ENCODE results near the gene OR4K14. TPM values are rescaled to one million over a fixed set of nuclear protein-coding genes. Genes with fewer than 3 reads are reported as not detected.

OR4K14 gene
- total RNA-seq, 1 experiment from 2014 or later = not detected

DNA sequence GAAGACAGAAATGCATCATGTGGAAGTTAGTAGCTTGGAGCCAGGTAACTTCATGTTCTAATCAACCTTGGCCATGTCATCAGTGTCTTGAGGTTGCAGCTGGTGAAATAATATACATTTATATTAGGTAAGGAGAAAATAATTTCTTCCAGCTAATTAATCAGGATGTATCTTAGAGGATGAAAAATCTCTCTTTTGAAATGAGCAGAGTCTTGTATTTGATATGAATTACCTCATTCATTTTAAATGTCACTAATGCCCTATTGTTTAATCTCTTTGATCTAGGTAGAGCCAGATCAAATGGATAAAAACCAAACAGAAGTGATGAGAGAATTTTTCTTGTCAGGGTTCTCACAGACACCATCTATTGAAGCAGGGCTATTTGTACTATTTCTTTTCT lies 17.2 kb downstream of the OR4K14 start, which contains the start of gene OR4Q2:
Gene OR4Q2 (plus strand): TSS at position 301 of the 400 bp plus-strand sequence.
- no peak within 1 kb of the TSS for H3K4me3 ChIP-seq (ENCODE audit: low read length)
- intact Hi-C loops (cut with micrococcal nuclease) = no loop called here
- no peaks in the 10 kb centered on the region for H3K9me2 ChIP-seq (replicated peaks; ENCODE audit: low read length)
- ATAC-seq = no peak
- no peak for DNase-seq
- no peak within 1 kb of the TSS for H3K9ac ChIP-seq (ENCODE audit: low read length)
- TF ChIP-seq EZH2phosphoT487 (IDR thresholded peaks at IDR 0.05; ENCODE audit: borderline replicate concordance, low read length) = no peak
- TF ChIP-seq, protein P1, sequence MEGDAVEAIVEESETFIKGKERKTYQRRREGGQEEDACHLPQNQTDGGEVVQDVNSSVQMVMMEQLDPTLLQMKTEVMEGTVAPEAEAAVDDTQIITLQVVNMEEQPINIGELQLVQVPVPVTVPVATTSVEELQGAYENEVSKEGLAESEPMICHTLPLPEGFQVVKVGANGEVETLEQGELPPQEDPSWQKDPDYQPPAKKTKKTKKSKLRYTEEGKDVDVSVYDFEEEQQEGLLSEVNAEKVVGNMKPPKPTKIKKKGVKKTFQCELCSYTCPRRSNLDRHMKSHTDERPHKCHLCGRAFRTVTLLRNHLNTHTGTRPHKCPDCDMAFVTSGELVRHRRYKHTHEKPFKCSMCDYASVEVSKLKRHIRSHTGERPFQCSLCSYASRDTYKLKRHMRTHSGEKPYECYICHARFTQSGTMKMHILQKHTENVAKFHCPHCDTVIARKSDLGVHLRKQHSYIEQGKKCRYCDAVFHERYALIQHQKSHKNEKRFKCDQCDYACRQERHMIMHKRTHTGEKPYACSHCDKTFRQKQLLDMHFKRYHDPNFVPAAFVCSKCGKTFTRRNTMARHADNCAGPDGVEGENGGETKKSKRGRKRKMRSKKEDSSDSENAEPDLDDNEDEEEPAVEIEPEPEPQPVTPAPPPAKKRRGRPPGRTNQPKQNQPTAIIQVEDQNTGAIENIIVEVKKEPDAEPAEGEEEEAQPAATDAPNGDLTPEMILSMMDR (conservative IDR thresholded peaks at IDR 0.05; ENCODE audit: low read depth, low read length) = no peak
- no peak for TF ChIP-seq EZH2 (IDR thresholded peaks at IDR 0.05; ENCODE audit: low read length, unreplicated experiment)
- no TSS peak for BruUV-seq (replicated peaks)
- H3K4me2 ChIP-seq (ENCODE audit: low read length) = no peak within 1 kb of the TSS
- H3K27me3 ChIP-seq (ENCODE audit: low read length) = no peaks in the 10 kb centered on the region
- no peaks in the 10 kb centered on the region for H4K20me1 ChIP-seq (ENCODE audit: low read length)
- no peaks in the 10 kb centered on the region for H3K79me2 ChIP-seq (ENCODE audit: low read length)
- H2AFZ ChIP-seq (ENCODE audit: low read length) = no peak within 1 kb of the TSS
- no peaks in the 10 kb centered on the region for H3K9me3 ChIP-seq (ENCODE audit: low read length)
- no peaks in the 10 kb centered on the region for H3K4me1 ChIP-seq (ENCODE audit: insufficient read depth, low read length)
- H3K27ac ChIP-seq (ENCODE audit: low read length) = no peak within 1 kb of the TSS
- POLR2A ChIA-PET (ENCODE audit: unreplicated experiment) = no interaction called here
- CTCF ChIA-PET = no interaction called here
- no peaks in the 10 kb centered on the region for H3F3A ChIP-seq (ENCODE audit: low read length, unreplicated experiment)
- no peaks in the 10 kb centered on the region for H3K36me3 ChIP-seq (ENCODE audit: low read depth, low read length)

DNA sequence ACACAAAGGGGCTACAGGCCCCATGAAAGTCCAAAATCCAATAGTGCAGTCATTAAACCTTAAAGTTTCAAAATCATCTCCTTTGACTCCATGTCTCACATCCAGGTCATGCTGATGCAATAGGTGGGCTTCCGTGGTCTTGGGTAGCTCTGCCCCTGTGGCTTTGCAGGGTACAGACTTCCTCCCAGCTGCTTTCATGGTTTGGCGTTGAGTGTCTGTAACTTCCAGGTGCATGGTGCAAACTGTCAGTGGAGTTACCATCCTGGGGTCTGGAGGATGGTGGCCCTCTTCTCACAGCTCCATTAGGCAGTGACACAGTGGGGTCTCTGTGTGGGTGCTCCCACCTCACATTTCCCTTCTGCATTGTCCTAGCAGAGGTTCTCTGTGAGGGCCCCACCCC lies 25.7 kb downstream of the OR4K14 start:
- Histone ChIP-seq H3K36me3 (ENCODE audit: low read depth, low read length) (no peaks in the 10 kb centered on the region), H2AFZ (ENCODE audit: low read length) (no peak overlapping the region), H3K9ac (ENCODE audit: low read length) (no peak overlapping the region), H3K9me3 (ENCODE audit: low read length) (no peaks in the 10 kb centered on the region), H3K27me3 (ENCODE audit: low read length) (no peaks in the 10 kb centered on the region), H3K4me2 (ENCODE audit: low read length) (no peak overlapping the region), H3K9me2 (replicated peaks; ENCODE audit: low read length) (no peaks in the 10 kb centered on the region), H3F3A (ENCODE audit: low read length, unreplicated experiment) (no peaks in the 10 kb centered on the region), H3K4me3 (ENCODE audit: low read length) (no peak overlapping the region), H4K20me1 (ENCODE audit: low read length) (no peaks in the 10 kb centered on the region), H3K27ac (ENCODE audit: low read length) (no peak overlapping the region), H3K4me1 (ENCODE audit: insufficient read depth, low read length) (no peaks in the 10 kb centered on the region), H3K79me2 (ENCODE audit: low read length) (no peaks in the 10 kb centered on the region)
- CTCF ChIA-PET = no interaction called here
- intact Hi-C loops (cut with micrococcal nuclease) = no loop called here
- POLR2A ChIA-PET (ENCODE audit: unreplicated experiment) = no interaction called here
- ATAC-seq (no peak), DNase-seq (no peak)
- BruUV-seq (replicated peaks) = no TSS peak
- TF ChIP-seq EZH2 (IDR thresholded peaks at IDR 0.05; ENCODE audit: low read length, unreplicated experiment) (no peak), EZH2phosphoT487 (IDR thresholded peaks at IDR 0.05; ENCODE audit: borderline replicate concordance, low read length) (no peak)

DNA sequence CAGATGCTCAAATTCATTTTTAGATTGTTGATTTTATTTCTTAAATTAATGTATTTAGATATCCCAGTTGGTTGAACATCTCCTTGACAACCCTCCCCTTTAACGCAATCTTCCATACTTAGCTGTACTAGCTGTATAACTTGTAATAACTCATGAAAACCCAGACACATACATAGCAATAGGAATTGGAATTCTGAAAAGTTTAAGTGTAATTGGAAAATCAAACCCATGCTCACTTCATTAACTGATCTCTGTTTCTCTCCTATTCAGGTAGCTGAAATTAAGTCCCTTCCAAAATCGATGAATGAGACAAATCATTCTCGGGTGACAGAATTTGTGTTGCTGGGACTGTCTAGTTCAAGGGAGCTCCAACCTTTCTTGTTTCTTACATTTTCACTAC lies 43.8 kb downstream of the OR4K14 start, which contains the start of gene OR4K15:
Gene OR4K15 (plus strand): TSS at position 301 of the 400 bp plus-strand sequence. CDS start 0 bp downstream, at position 301.
- ATAC-seq = no peak

More for the DNA sequence above, 43.8 kb downstream of the OR4K14 start, which contains the start of gene OR4K15:
- Histone ChIP-seq H3K4me3 (ENCODE audit: low read length) (no peak within 1 kb of the TSS), H3K9ac (ENCODE audit: low read length) (no peak within 1 kb of the TSS), H2AFZ (ENCODE audit: low read length) (no peak within 1 kb of the TSS), H3F3A (ENCODE audit: low read length, unreplicated experiment) (no peaks in the 10 kb centered on the region), H4K20me1 (ENCODE audit: low read length) (no peaks in the 10 kb centered on the region), H3K9me2 (replicated peaks; ENCODE audit: low read length) (no peaks in the 10 kb centered on the region), H3K36me3 (ENCODE audit: low read depth, low read length) (no peaks in the 10 kb centered on the region), H3K9me3 (ENCODE audit: low read length) (no peaks in the 10 kb centered on the region), H3K4me1 (ENCODE audit: insufficient read depth, low read length) (no peaks in the 10 kb centered on the region), H3K4me2 (ENCODE audit: low read length) (no peak within 1 kb of the TSS), H3K79me2 (ENCODE audit: low read length) (no peaks in the 10 kb centered on the region), H3K27me3 (ENCODE audit: low read length) (no peaks in the 10 kb centered on the region), H3K27ac (ENCODE audit: low read length) (no peak within 1 kb of the TSS)
- no peak for DNase-seq
- intact Hi-C loops (cut with micrococcal nuclease) = no loop called here
- BruUV-seq (replicated peaks) = no TSS peak
- CTCF ChIA-PET = no interaction called here
- POLR2A ChIA-PET (ENCODE audit: unreplicated experiment) = no interaction called here
- TF ChIP-seq EZH2phosphoT487 (IDR thresholded peaks at IDR 0.05; ENCODE audit: borderline replicate concordance, low read length) = no peak
- TF ChIP-seq EZH2 (IDR thresholded peaks at IDR 0.05; ENCODE audit: low read length, unreplicated experiment) = no peak
- TF ChIP-seq, protein P1 (conservative IDR thresholded peaks at IDR 0.05; ENCODE audit: low read depth, low read length) = no peak
